Measurements from ENCODE around the gene PPFIA3.
"Not testable (repeated sequence)": the region's sequence is repeated elsewhere in the genome, so short reads cannot be mapped to it uniquely, and the experiment has no call there.

Gene PPFIA3

DNA sequence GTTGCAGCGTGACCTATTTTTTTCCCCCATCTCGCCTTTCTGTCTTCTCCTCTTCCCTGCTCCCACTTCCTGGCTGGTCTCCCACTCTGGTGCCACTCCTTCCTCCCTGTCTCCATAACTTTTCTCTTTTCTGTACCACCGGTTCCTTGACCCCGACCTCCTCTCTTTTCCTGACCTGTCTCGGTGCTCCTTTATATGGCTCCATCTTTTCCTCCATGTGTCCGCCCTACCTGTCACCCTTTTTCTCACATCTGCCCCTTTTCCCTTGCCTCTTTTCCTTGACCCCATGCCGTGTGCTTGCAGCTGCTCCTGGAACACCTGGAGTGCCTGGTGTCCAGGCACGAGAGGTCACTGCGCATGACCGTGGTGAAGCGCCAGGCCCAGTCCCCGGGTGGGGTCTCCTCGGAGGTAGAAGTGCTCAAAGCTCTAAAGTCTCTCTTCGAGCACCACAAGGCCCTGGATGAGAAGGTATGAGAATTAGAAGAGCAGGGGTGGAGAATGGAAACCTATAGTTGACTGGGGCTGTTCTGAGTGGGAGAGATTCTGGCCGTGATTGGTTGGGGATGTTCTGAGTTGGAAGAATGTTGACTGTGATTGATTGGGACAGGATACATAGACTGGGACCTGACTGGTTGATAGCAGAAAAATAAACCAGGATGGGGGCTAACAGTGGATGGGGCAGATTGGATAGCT lies 9.3 kb downstream of the PPFIA3 start:
- Mint-ChIP-seq H3K36me3 (peaks cover 6% of the 10 kb centered on the region), H3K27ac (peak overlapping the region; percentile 22), H3K4me3 (peak overlapping the region; percentile 71), H3K9me3 (no peaks in the 10 kb centered on the region), H3K4me1 (peaks cover 29% of the 10 kb centered on the region)
- ATAC-seq (no peak), DNase-seq (ENCODE audit: low spot score in 2 of 2) (no peak)

DNA sequence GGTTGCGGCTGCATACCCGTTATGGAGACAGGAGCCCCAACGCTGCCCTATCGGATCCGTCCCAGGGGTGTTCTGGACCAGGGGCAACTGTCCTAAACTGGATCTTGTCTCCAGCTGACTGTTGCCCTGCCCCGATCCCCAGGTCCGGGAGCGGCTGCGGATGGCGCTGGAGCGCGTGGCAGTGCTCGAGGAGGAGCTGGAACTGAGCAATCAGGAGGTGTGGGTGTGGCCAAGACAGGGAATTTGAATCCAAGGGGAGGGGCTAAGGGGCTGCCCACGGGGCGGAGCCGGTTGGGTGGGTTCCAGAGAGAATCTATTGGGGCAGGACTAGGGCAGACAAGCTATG lies 9.9 kb downstream of the PPFIA3 start:
- no peak for ATAC-seq
- H3K9me3 Mint-ChIP-seq = no peaks in the 10 kb centered on the region
- peak overlapping the region; percentile 71 for H3K4me3 Mint-ChIP-seq
- H3K27ac Mint-ChIP-seq = no peak overlapping the region
- peaks cover 7% of the 10 kb centered on the region for H3K36me3 Mint-ChIP-seq
- peaks cover 34% of the 10 kb centered on the region for H3K4me1 Mint-ChIP-seq
- DNase-seq (ENCODE audit: low spot score in 2 of 2) = no peak

DNA sequence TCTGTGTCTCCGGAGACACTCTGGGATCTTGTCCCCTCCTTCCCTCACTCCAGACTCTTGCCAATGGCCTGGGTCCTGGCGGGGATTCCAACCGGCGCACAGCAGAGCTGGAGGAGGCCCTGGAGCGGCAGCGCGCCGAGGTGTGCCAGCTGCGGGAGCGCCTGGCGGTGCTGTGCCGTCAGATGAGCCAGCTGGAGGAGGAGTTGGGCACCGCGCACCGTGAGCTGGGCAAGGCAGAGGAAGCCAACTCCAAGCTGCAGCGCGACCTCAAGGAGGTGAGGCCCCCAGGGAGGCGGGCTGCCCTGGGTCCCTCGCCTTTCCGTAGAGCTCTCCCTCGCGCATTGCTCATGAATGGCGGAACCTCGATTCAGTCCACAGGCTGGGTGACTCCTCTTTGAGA lies 11.0 kb downstream of the PPFIA3 start:
- Mint-ChIP-seq H3K9me3 (no peaks in the 10 kb centered on the region), H3K4me1 (peaks cover 41% of the 10 kb centered on the region), H3K27ac (no peak overlapping the region), H3K4me3 (no peak overlapping the region), H3K36me3 (peaks cover 12% of the 10 kb centered on the region)
- no peak for DNase-seq (ENCODE audit: low spot score in 2 of 2)
- no peak for ATAC-seq

DNA sequence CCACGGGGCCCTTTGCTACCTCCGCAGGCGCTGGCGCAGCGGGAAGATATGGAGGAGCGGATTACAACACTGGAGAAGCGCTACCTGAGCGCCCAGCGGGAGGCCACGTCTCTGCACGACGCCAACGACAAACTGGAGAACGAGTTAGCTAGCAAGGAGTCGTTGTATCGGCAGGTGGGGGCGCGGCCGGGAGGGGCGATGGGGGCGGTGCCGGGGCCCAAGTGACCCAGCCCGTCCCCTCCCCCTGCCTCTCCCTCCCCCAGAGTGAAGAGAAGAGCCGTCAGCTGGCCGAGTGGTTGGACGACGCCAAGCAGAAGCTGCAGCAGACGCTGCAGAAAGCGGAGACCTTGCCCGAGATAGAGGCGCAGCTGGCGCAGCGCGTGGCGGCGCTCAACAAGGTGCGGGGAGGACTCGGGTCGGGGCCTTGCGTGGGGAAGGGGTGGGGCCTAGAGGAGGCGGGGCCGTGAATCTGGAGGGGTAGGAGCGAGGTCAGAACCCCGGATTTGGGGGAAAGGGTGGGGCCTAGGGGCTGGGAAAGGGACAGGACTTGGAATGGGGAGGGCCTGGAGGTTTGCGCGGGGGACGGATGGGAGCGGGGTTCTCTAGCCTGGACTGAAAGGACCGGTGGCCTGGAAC lies 13.7 kb downstream of the PPFIA3 start:
- DNase-seq (ENCODE audit: low spot score in 2 of 2) = no peak
- no peak overlapping the region for H3K27ac Mint-ChIP-seq
- H3K4me3 Mint-ChIP-seq = peak overlapping the region; percentile 65
- peaks cover 36% of the 10 kb centered on the region for H3K4me1 Mint-ChIP-seq
- peaks cover 10% of the 10 kb centered on the region for H3K36me3 Mint-ChIP-seq
- ATAC-seq = peak; percentile 47
- no peaks in the 10 kb centered on the region for H3K9me3 Mint-ChIP-seq

DNA sequence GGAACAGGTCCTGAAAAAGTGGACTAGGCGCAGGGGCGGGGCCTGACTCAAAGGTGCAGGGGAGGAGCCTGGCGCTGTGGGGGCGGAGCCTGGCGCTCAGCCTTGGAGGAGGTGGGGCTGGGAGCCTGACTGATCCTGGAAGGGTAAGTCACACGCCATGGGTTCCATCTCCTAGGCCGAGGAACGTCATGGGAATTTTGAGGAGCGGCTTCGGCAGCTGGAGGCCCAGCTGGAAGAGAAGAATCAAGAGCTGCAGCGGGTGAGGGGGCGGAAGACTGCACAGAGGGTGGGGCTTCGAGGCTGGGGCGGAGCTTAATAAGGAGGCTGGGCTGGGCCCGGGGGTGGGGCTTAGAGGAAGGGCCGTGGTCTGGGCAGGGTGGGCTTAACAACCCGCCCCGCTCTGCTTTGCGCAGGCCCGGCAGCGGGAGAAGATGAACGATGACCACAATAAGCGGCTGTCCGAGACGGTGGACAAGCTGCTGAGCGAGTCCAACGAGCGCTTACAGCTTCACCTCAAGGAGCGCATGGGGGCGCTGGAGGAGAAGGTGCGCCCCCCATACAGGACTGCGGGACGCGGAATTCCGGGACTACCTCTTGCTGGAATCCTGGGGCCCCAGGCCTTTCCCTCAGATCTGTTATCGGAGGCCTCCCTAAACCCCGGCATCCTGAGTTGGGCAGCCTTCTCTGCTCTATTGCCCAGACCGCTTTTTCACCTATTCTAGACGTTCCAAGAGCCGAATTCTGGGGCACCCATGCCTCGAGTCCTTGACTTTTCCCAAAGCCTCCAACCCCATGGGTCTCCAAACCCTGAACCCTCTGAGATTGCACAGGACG lies 14.5 kb downstream of the PPFIA3 start:
- H3K9me3 Mint-ChIP-seq = no peaks in the 10 kb centered on the region
- H3K27ac Mint-ChIP-seq = no peak overlapping the region
- DNase-seq (ENCODE audit: low spot score in 2 of 2) (peak in 1 of 2 donors; percentile 72), ATAC-seq (peak; percentile 74)
- H3K4me3 Mint-ChIP-seq = peak overlapping the region; percentile 65
- peaks cover 29% of the 10 kb centered on the region for H3K4me1 Mint-ChIP-seq
- H3K36me3 Mint-ChIP-seq = peaks cover 6% of the 10 kb centered on the region

DNA sequence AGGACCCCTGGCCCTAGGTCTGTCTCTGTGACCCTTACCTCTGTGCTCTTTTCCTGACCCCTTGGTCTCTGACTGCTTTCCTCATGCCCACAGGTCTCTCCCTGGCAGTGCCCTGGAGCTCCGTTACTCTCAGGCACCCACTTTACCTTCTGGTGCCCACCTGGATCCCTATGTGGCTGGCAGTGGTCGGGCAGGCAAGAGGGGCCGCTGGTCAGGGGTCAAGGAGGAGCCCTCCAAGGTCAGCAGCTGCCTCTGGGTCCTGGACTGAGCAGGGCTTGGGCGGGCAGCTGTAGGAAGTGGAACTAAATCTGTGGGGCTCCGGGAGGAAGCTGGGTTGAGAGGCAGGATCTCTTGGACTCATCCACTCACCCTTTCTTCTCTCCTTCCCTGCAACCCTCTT lies 16.3 kb downstream of the PPFIA3 start:
- DNase-seq (ENCODE audit: low spot score in 2 of 2) = no peak

DNA sequence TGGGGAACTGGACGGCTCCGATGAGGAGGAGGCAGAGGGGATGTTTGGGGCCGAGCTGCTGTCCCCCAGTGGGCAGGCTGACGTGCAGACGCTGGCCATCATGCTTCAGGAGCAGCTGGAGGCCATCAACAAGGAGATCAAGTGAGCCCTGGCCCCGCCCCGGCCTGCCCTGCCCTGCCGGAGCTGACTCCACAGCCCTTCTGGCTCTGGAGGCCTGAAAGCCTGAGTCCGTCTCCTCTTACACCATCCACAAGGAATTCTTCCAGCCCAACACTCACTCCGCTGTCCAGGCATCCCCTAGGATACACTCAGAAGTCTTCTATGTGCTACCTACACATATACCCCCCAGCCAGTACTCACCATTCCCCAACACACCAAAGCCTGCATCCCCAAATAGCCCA lies 17.4 kb downstream of the PPFIA3 start:
- H3K4me3 Mint-ChIP-seq = no peak overlapping the region
- no peaks in the 10 kb centered on the region for H3K9me3 Mint-ChIP-seq
- no peak overlapping the region for H3K27ac Mint-ChIP-seq
- no peak for DNase-seq (ENCODE audit: low spot score in 2 of 2)
- H3K4me1 Mint-ChIP-seq = peaks cover 24% of the 10 kb centered on the region
- no peak for ATAC-seq
- H3K36me3 Mint-ChIP-seq = peaks cover 6% of the 10 kb centered on the region

More for the DNA sequence above, 16.3 kb downstream of the PPFIA3 start:
- ATAC-seq = no peak
- H3K27ac Mint-ChIP-seq = no peak overlapping the region
- H3K36me3 Mint-ChIP-seq = peaks cover 6% of the 10 kb centered on the region
- H3K4me1 Mint-ChIP-seq = peaks cover 24% of the 10 kb centered on the region
- H3K9me3 Mint-ChIP-seq = no peaks in the 10 kb centered on the region
- H3K4me3 Mint-ChIP-seq = no peak overlapping the region

DNA sequence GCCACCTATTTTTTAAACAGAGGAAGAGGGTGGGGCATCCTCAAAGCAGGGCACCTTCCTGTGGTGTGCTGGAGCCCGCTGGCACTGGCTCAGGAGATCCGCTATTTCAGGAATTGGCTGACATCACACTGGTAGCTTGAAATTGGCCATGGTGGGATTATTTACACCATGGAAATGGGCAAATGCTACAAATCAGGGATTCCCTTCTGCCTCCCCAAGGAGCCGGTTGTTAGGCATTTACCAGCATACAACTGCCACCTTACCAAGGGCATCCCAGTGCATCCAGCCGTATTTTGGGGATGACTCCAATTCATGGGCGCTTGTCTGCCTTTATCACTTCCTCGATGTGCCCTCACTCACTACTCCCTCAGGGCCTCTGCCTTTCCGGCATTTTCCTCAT lies 21.6 kb downstream of the PPFIA3 start:
- Mint-ChIP-seq H3K9me3 (no peaks in the 10 kb centered on the region), H3K27ac (no peak overlapping the region), H3K4me1 (peaks cover 17% of the 10 kb centered on the region), H3K4me3 (no peak overlapping the region), H3K36me3 (peaks cover 7% of the 10 kb centered on the region)
- ATAC-seq (no peak), DNase-seq (ENCODE audit: low spot score in 2 of 2) (no peak)

DNA sequence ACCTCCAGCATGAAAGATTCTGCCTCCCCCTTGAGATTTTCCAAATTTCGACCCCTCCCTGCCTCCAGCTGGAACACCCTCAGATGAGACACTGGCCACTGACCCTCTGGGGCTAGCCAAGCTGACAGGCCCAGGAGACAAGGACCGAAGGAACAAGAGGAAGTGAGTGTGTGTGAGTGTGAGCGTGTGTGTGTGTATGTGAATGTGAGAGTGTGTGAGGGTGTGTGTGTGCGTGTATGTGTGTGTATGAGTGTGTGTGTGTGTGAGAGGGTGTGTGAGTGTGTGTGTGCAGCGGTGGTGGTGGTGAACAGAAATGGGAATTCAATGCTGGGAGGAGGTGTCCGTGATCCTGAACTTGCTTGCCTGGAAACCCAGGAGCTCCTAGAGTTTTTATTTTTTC lies 22.0 kb downstream of the PPFIA3 start:
- H3K36me3 Mint-ChIP-seq = peaks cover 7% of the 10 kb centered on the region
- DNase-seq (ENCODE audit: low spot score in 2 of 2) (no peak), ATAC-seq (no peak)
- no peak overlapping the region for H3K4me3 Mint-ChIP-seq
- H3K4me1 Mint-ChIP-seq = peaks cover 21% of the 10 kb centered on the region
- H3K27ac Mint-ChIP-seq = no peak overlapping the region
- H3K9me3 Mint-ChIP-seq = no peaks in the 10 kb centered on the region

DNA sequence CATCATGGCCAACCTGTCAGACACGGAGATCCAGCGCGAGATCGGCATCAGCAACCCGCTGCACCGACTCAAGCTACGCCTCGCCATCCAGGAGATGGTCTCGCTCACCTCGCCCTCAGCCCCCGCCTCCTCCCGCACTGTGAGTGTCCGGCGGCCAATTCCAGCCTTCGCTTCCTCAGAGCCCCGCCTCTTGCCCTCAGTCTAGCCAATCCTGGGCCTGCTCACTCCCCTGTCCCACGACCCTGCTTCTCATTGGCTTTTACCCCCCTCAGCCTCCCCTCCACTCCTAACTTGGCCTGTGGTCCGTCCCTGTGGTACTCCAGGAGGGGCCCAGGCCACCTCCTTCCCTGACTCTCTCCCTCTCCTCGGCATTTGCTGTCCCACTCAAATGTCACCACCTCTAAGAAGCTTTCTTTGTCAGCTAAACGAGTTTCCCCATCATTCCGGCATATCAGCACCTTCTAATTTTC lies 23.6 kb downstream of the PPFIA3 start:
- H3K36me3 Mint-ChIP-seq = peaks cover 7% of the 10 kb centered on the region
- peak overlapping the region; percentile 75 for H3K4me3 Mint-ChIP-seq
- peak; percentile 90 for ATAC-seq
- H3K9me3 Mint-ChIP-seq = no peaks in the 10 kb centered on the region
- peak overlapping the region; percentile 23 for H3K27ac Mint-ChIP-seq
- H3K4me1 Mint-ChIP-seq = peaks cover 22% of the 10 kb centered on the region
- peak; percentile 46 to 78 for DNase-seq (ENCODE audit: low spot score in 2 of 2)

DNA sequence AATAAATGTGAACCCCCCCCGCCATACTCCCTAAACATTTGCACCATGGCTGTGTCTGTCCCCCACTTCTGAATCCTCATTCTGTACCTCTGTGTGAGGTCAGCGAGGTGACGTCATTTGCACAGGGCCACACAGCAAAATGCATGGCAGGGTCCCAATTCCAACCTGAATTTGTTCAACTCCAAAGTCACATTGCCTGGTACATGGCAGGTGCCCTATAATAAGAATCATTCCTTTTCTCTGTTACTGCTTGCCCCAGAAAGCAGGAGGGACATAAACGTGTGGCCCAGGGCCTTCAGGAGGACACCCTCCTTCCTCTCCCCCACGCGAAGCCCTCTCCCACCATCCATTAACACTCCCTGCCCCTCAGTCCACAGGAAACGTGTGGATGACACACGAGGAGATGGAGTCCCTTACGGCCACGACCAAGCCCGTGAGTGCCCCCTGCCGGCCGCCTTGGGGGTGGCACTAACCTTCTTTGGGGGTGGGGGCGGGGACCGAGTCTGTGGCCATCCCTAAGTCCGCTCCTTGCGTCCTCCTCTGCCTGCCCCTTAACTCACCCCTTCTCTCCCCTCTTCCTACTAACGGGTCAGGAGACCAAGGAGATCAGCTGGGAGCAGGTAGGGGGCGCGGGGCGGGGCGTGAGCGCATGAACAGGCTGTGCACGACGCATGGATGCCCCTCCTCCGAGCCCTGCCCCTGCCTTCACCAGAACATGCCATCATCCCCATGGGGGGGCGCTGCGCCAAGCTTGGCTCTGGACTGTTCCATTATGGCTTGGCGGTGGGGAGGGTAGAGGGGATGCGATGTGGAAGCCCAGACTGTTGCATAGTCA lies 26.4 kb downstream of the PPFIA3 start:
- ATAC-seq = peak; percentile 72
- H3K36me3 Mint-ChIP-seq = peaks cover 7% of the 10 kb centered on the region
- peak overlapping the region; percentile 58 for H3K4me3 Mint-ChIP-seq
- DNase-seq (ENCODE audit: low spot score in 2 of 2) = peak; percentile 80 to 91
- H3K4me1 Mint-ChIP-seq = peaks cover 46% of the 10 kb centered on the region
- no peaks in the 10 kb centered on the region for H3K9me3 Mint-ChIP-seq
- H3K27ac Mint-ChIP-seq = peak overlapping the region; percentile 72

DNA sequence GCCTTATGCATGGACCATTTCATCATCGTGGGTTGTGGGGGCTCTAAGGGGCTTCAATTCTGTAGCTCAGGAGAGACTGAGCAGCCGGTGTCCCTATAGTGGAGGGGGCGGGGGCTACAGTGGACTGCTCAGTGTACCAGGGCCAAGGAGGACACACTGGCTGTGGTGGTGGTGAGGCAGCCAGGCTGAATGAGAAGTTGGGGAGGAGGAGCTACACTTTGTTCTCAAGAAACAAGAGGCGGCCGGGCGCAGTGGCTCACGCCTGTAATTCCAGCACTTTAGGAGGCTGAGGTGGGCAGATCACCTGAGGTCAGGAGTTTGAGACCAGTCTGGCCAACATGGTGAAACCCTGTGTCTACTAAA lies 27.0 kb downstream of the PPFIA3 start:
- peaks cover 47% of the 10 kb centered on the region for H3K4me1 Mint-ChIP-seq
- not testable (repeated sequence) for ATAC-seq; H3K27ac Mint-ChIP-seq; DNase-seq (ENCODE audit: low spot score in 2 of 2); H3K36me3 Mint-ChIP-seq; H3K9me3 Mint-ChIP-seq
- peak overlapping the region; percentile 58 for H3K4me3 Mint-ChIP-seq

DNA sequence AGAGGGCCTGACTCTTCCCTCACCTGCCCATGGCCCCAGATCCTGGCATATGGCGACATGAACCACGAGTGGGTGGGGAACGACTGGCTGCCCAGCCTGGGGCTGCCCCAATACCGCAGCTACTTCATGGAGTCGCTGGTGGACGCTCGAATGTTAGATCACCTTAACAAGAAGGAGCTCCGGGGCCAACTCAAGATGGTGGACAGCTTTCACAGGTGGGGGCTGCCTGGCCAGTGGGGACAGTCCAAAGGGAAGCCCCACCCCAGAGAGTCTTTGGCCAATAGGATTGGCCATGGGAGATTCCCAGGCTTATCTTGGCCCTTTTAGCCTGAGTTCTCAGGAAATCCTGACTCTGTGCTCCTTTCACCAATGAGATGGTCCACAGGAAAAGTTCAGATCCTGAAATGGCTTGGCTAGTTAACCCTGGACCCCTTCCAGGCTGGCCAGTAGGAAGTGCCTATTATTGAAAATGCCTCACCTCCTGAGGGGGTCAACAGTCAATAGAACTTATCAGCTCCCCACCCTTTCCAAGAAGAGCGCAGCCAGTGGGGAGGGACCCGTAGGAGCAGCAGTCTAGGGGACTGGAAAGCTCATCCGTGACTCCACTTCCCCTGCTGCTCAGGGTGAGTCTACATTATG lies 28.8 kb downstream of the PPFIA3 start:
- DNase-seq (ENCODE audit: low spot score in 2 of 2) = no peak
- Mint-ChIP-seq H3K36me3 (peaks cover 3% of the 10 kb centered on the region), H3K27ac (no peak overlapping the region), H3K4me3 (peak overlapping the region; percentile 77), H3K9me3 (peaks cover 2% of the 10 kb centered on the region), H3K4me1 (peaks cover 45% of the 10 kb centered on the region)
- no peak for ATAC-seq

DNA sequence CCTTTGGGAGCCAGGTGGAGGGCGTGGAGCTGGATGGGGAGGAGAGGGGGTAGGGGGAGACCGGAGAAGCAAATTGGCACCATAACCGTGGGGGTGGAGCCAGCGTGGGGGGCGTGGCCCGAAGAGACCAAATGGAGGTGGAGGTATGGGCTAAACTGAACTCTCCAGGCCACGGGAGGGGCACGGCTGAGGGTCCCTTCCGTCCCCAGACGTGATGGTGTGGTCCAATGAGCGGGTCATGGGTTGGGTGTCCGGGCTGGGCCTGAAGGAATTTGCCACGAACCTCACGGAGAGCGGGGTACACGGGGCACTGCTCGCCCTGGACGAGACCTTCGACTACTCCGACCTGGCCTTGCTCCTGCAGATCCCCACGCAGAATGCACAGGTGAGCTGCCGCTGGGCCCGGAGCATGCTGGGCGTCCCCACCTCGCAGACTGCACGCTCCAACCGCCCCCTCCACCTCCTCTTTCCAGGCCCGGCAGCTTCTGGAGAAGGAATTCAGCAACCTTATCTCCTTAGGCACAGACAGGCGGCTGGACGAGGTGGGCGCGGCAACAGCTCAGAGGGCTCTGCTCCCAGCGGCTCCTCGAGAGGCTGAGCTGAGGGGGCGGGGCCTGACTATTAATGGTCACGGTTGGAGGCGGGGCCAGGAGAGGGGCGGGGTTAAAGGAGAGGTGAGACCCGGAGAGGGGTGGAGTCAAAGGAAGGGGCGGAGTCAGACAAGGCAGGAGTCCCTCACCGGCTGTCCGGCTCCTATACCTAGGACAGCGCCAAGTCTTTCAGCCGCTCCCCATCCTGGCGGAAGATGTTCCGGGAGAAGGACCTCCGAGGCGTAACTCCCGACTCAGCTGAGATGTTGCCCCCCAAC lies 29.7 kb downstream of the PPFIA3 start:
- Mint-ChIP-seq H3K4me3 (peak overlapping the region; percentile 77), H3K36me3 (no peaks in the 10 kb centered on the region), H3K9me3 (peaks cover 5% of the 10 kb centered on the region), H3K4me1 (peaks cover 48% of the 10 kb centered on the region), H3K27ac (no peak overlapping the region)
- ATAC-seq (peak; percentile 33), DNase-seq (ENCODE audit: low spot score in 2 of 2) (peak; percentile 67 to 89)
